ENCODE data around the gene MED16.

MED16 gene

DNA sequence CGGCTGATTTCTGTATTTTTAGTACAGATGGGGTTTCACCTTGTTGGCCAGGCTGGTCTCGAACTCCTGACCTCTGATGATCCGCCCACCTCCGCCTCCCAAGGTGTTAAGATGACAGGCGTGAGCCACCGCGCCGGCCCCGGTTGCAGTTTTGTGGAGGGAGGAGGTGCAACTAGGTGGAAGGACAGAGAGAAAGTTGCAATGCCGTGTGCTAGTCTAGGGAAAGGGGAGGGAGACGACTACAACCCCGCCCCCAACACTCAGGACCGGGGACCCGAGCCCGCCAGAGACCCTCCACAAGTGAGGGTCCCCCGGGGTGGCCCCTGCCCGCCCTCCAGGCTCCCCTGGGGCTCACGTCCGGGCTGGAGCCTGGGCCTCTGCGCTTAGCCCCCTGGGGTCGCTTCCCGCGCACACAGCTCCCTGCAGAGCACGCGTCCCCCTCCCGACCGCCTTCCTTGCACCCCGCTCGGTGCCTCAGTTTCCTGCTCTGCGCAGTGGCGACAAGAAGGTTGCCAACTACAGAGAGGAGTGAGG is 31.6 kb upstream of the MED16 start:
- Histone ChIP-seq H3F3A (ENCODE audit: low read depth) (no peaks in the 10 kb centered on the region), H3K27me3 (ENCODE audit: insufficient read depth, low read length, poor library complexity, severe bottlenecking) (peaks cover 5% of the 10 kb centered on the region), H3K36me3 (ENCODE audit: insufficient read depth, low read length) (no peaks in the 10 kb centered on the region), H3K4me2 (ENCODE audit: low read depth, low read length, poor library complexity, severe bottlenecking) (peak overlapping the region; percentile 92), H3K4me3 (ENCODE audit: low read length, poor library complexity, severe bottlenecking) (peak overlapping the region; percentile 100), H4K20me1 (ENCODE audit: insufficient read depth, low read length, poor library complexity, severe bottlenecking) (peaks cover 4% of the 10 kb centered on the region), H3K9me3 (ENCODE audit: insufficient read depth, low read depth, low read length) (no peaks in the 10 kb centered on the region), H2AFZ (ENCODE audit: low read length) (peak overlapping the region; percentile 93), H3K9me2 (replicated peaks; ENCODE audit: low read depth, low read length) (no peaks in the 10 kb centered on the region), H3K79me2 (ENCODE audit: insufficient read depth, low read length) (peaks cover 31% of the 10 kb centered on the region), H3K4me1 (ENCODE audit: insufficient read depth, low read length, poor library complexity, severe bottlenecking) (peaks cover 2% of the 10 kb centered on the region), H3K9ac (ENCODE audit: low read depth, low read length, poor library complexity, severe bottlenecking) (peak overlapping the region; percentile 98)
- TF ChIP-seq, protein P1, sequence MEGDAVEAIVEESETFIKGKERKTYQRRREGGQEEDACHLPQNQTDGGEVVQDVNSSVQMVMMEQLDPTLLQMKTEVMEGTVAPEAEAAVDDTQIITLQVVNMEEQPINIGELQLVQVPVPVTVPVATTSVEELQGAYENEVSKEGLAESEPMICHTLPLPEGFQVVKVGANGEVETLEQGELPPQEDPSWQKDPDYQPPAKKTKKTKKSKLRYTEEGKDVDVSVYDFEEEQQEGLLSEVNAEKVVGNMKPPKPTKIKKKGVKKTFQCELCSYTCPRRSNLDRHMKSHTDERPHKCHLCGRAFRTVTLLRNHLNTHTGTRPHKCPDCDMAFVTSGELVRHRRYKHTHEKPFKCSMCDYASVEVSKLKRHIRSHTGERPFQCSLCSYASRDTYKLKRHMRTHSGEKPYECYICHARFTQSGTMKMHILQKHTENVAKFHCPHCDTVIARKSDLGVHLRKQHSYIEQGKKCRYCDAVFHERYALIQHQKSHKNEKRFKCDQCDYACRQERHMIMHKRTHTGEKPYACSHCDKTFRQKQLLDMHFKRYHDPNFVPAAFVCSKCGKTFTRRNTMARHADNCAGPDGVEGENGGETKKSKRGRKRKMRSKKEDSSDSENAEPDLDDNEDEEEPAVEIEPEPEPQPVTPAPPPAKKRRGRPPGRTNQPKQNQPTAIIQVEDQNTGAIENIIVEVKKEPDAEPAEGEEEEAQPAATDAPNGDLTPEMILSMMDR (conservative IDR thresholded peaks at IDR 0.05; ENCODE audit: low read length), result no peak
- TF ChIP-seq EZH2phosphoT487 (IDR thresholded peaks at IDR 0.05; ENCODE audit: borderline replicate concordance), result no peak

DNA sequence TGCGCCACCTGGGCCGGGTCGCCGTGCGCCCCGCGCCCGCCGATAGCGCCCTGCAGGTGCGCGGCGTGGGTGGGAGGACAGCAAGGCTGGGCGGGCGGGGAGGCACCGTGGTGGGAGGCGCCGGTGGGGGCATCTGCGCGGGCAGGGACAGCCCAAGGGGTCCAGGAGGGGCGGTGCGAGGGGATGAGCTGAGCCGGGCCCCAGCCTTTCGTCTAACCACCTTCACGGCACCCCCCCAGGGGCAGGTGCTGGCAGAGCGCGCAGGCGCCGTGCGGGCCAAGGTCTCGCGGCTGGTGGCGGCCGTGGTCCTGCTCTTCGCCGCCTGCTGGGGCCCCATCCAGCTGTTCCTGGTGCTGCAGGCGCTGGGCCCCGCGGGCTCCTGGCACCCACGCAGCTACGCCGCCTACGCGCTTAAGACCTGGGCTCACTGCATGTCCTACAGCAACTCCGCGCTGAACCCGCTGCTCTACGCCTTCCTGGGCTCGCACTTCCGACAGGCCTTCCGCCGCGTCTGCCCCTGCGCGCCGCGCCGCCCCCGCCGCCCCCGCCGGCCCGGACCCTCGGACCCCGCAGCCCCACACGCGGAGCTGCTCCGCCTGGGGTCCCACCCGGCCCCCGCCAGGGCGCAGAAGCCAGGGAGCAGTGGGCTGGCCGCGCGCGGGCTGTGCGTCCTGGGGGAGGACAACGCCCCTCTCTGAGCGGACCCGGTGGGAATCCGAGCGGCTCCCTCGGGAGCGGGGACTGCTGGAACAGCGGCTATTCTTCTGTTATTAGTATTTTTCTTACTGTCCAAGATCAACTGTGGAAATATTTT is 27.3 kb upstream of the MED16 start:
- H3K79me2 ChIP-seq (ENCODE audit: insufficient read depth, low read length), result no peaks in the 10 kb centered on the region
- H2AFZ ChIP-seq (ENCODE audit: low read length), result no peak overlapping the region
- no peaks in the 10 kb centered on the region for H3F3A ChIP-seq (ENCODE audit: low read depth)
- TF ChIP-seq, protein P1 (conservative IDR thresholded peaks at IDR 0.05; ENCODE audit: low read length), result no peak
- TF ChIP-seq EZH2phosphoT487 (IDR thresholded peaks at IDR 0.05; ENCODE audit: borderline replicate concordance), result no peak
- H4K20me1 ChIP-seq (ENCODE audit: insufficient read depth, low read length, poor library complexity, severe bottlenecking), result no peaks in the 10 kb centered on the region
- H3K9me3 ChIP-seq (ENCODE audit: insufficient read depth, low read depth, low read length), result no peaks in the 10 kb centered on the region
- peaks cover 2% of the 10 kb centered on the region for H3K4me1 ChIP-seq (ENCODE audit: insufficient read depth, low read length, poor library complexity, severe bottlenecking)
- no peak overlapping the region for H3K4me3 ChIP-seq (ENCODE audit: low read length, poor library complexity, severe bottlenecking)
- H3K9ac ChIP-seq (ENCODE audit: low read depth, low read length, poor library complexity, severe bottlenecking), result no peak overlapping the region
- H3K27me3 ChIP-seq (ENCODE audit: insufficient read depth, low read length, poor library complexity, severe bottlenecking), result no peaks in the 10 kb centered on the region
- peak overlapping the region; percentile 31 for H3K4me2 ChIP-seq (ENCODE audit: low read depth, low read length, poor library complexity, severe bottlenecking)
- H3K9me2 ChIP-seq (replicated peaks; ENCODE audit: low read depth, low read length), result no peaks in the 10 kb centered on the region
- H3K36me3 ChIP-seq (ENCODE audit: insufficient read depth, low read length), result no peaks in the 10 kb centered on the region

DNA sequence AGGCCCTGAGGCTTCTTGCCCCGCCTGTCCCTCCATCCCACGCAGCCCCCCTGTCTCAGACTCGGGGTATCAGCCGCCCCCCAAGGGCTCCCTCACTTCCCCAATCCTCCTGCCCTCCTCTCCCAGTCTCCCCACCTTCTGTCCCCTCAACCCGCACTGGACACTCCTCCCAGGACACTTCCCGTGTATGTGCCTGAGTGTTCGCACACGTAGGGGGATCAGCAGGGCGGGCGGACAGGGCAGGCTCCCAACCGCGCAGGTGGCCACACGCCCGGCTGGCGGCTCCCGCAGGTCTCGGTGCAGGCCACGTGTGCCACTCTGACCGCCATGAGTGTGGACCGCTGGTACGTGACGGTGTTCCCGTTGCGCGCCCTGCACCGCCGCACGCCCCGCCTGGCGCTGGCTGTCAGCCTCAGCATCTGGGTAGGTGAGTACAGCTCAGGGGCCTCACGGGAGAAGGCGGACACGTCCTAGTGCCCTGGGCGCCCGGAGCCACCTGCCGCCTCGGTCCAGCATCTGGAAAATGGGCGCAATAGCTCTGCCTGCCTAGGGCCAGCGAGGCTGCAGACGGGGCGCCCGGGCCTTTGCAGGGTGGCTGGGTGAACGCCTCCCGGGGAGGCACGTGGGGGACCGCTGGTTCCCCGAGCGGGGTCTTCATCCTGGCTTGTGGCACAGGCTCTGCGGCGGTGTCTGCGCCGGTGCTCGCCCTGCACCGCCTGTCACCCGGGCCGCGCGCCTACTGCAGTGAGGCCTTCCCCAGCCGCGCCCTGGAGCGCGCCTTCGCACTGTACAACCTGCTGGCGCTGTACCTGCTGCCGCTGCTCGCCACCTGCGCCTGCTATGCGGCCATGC is 26.4 kb upstream of the MED16 start:
- Histone ChIP-seq H2AFZ (ENCODE audit: low read length) (no peak overlapping the region), H3K27me3 (ENCODE audit: insufficient read depth, low read length, poor library complexity, severe bottlenecking) (no peaks in the 10 kb centered on the region), H3F3A (ENCODE audit: low read depth) (peaks cover 2% of the 10 kb centered on the region; the same call in 1 of the 2 replicates), H3K4me3 (ENCODE audit: low read length, poor library complexity, severe bottlenecking) (no peak overlapping the region), H3K9ac (ENCODE audit: low read depth, low read length, poor library complexity, severe bottlenecking) (no peak overlapping the region), H4K20me1 (ENCODE audit: insufficient read depth, low read length, poor library complexity, severe bottlenecking) (no peaks in the 10 kb centered on the region), H3K4me2 (ENCODE audit: low read depth, low read length, poor library complexity, severe bottlenecking) (no peak overlapping the region), H3K9me3 (ENCODE audit: insufficient read depth, low read depth, low read length) (no peaks in the 10 kb centered on the region), H3K79me2 (ENCODE audit: insufficient read depth, low read length) (no peaks in the 10 kb centered on the region), H3K9me2 (replicated peaks; ENCODE audit: low read depth, low read length) (no peaks in the 10 kb centered on the region), H3K4me1 (ENCODE audit: insufficient read depth, low read length, poor library complexity, severe bottlenecking) (peaks cover 2% of the 10 kb centered on the region), H3K36me3 (ENCODE audit: insufficient read depth, low read length) (no peaks in the 10 kb centered on the region)
- TF ChIP-seq EZH2phosphoT487 (IDR thresholded peaks at IDR 0.05; ENCODE audit: borderline replicate concordance), result no peak
- TF ChIP-seq, protein P1 (conservative IDR thresholded peaks at IDR 0.05; ENCODE audit: low read length), result no peak
